Measurements from ENCODE around the gene TOM1L1. TPM values are rescaled to one million over a fixed set of nuclear protein-coding genes. Genes with fewer than 3 reads are reported as not detected.

The TOM1L1 gene
- total RNA-seq, 1 donor: 40.2 TPM

DNA sequence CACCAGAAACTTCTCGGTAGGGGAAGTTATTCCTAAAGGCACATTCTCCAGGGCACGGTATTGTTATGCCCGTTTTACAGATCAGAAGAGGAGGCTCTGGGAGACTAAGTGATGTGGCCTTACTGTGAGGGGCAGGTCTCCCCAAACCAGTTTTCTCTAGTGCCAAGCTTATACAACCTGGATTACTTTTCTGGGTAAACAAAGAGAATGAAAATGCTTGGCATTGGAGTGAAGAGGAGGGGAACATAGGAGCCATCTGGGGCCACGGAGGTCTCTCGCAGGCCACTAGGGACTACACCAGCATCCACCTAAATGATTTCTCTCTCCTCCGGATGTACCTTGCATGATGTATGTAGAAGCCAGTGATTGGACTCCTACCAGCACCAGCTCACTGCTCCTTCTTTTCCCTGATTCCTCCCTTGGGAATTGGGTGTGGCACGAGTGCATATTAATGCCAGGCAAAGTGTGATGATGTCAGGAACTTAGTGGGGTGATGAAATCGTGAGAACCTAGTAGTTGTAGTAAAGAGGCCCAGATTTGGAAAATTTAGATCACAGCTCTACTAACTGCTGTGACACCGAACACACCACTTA, 674 bp downstream of the TOM1L1 start:
- Histone ChIP-seq H3K36me3 (ENCODE audit: insufficient read depth, low read length) (peaks cover 4% of the 10 kb centered on the region), H3K79me2 (ENCODE audit: insufficient read depth, low read length) (peaks cover 8% of the 10 kb centered on the region), H2AFZ (ENCODE audit: low read length) (peak overlapping the region; percentile 99), H4K20me1 (ENCODE audit: insufficient read depth, low read length) (no peaks in the 10 kb centered on the region), H3K9me3 (ENCODE audit: low read depth, low read length) (no peaks in the 10 kb centered on the region), H3K4me2 (ENCODE audit: insufficient read depth, low read length) (peak overlapping the region; percentile 97), H3K27ac (ENCODE audit: low read depth, low read length) (peak overlapping the region; percentile 47), H3K27me3 (ENCODE audit: insufficient read depth, low read length) (peaks cover 4% of the 10 kb centered on the region), H3K4me1 (ENCODE audit: insufficient read depth, low read length) (peaks cover 16% of the 10 kb centered on the region), H3K4me3 (ENCODE audit: insufficient read depth, low read length) (peak overlapping the region; percentile 88)
- DNase-seq (ENCODE audit: insufficient read length, low spot score, missing footprints): peak; percentile 68
- TF ChIP-seq CTCF (IDR thresholded peaks at IDR 0.05; ENCODE audit: extremely low read depth, low read depth, low read length): no peak

GRCh38 chr17:54902017-54902416, 1.4 kb downstream of the TOM1L1 start:
- Histone ChIP-seq H3K79me2 (ENCODE audit: insufficient read depth, low read length) (peaks cover 8% of the 10 kb centered on the region), H3K4me1 (ENCODE audit: insufficient read depth, low read length) (peaks cover 16% of the 10 kb centered on the region), H3K4me3 (ENCODE audit: insufficient read depth, low read length) (no peak overlapping the region), H3K4me2 (ENCODE audit: insufficient read depth, low read length) (no peak overlapping the region), H3K27me3 (ENCODE audit: insufficient read depth, low read length) (peaks cover 4% of the 10 kb centered on the region), H3K27ac (ENCODE audit: low read depth, low read length) (no peak overlapping the region), H4K20me1 (ENCODE audit: insufficient read depth, low read length) (no peaks in the 10 kb centered on the region), H3K9me3 (ENCODE audit: low read depth, low read length) (no peaks in the 10 kb centered on the region), H2AFZ (ENCODE audit: low read length) (no peak overlapping the region), H3K36me3 (ENCODE audit: insufficient read depth, low read length) (peaks cover 4% of the 10 kb centered on the region)
- DNase-seq (ENCODE audit: insufficient read length, low spot score, missing footprints): no peak
- TF ChIP-seq CTCF (IDR thresholded peaks at IDR 0.05; ENCODE audit: extremely low read depth, low read depth, low read length): no peak

- no peak for TF ChIP-seq CTCF (IDR thresholded peaks at IDR 0.05; ENCODE audit: extremely low read depth, low read depth, low read length)
- DNase-seq (ENCODE audit: insufficient read length, low spot score, missing footprints): no peak
- Histone ChIP-seq H4K20me1 (ENCODE audit: insufficient read depth, low read length) (no peaks in the 10 kb centered on the region), H3K27me3 (ENCODE audit: insufficient read depth, low read length) (peaks cover 4% of the 10 kb centered on the region), H2AFZ (ENCODE audit: low read length) (no peak overlapping the region), H3K4me1 (ENCODE audit: insufficient read depth, low read length) (peaks cover 16% of the 10 kb centered on the region), H3K9me3 (ENCODE audit: low read depth, low read length) (no peaks in the 10 kb centered on the region), H3K36me3 (ENCODE audit: insufficient read depth, low read length) (peaks cover 4% of the 10 kb centered on the region), H3K4me3 (ENCODE audit: insufficient read depth, low read length) (no peak overlapping the region), H3K27ac (ENCODE audit: low read depth, low read length) (no peak overlapping the region), H3K79me2 (ENCODE audit: insufficient read depth, low read length) (peaks cover 8% of the 10 kb centered on the region), H3K4me2 (ENCODE audit: insufficient read depth, low read length) (no peak overlapping the region)
These were observed 2.0 kb downstream of the TOM1L1 start for GRCh38 chr17:54902611-54903010.

DNA sequence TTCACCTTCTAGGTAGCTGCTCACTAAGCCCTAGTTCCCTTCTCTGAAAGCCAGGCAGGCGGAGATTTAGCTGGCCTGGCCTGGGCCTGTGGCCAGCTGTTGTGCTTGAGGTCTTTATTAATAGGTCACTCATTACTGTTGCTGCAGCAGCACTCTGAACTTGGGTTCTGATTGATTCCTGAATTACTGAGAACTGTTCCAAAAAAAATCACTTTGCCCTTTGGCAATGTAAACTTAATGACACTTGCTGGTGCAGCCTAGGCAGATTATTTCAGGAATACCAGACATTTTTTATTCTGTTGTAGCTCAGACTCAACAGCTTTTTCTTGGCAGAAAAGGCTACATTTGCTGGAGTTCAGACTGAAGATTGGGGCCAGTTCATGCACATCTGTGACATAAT, 2.7 kb downstream of the TOM1L1 start:
- no peak for DNase-seq (ENCODE audit: insufficient read length, low spot score, missing footprints)
- no peaks in the 10 kb centered on the region for H3K9me3 ChIP-seq (ENCODE audit: low read depth, low read length)
- H3K4me1 ChIP-seq (ENCODE audit: insufficient read depth, low read length): peaks cover 16% of the 10 kb centered on the region
- H2AFZ ChIP-seq (ENCODE audit: low read length): no peak overlapping the region
- H3K79me2 ChIP-seq (ENCODE audit: insufficient read depth, low read length): peaks cover 8% of the 10 kb centered on the region
- no peak overlapping the region for H3K4me2 ChIP-seq (ENCODE audit: insufficient read depth, low read length)
- no peak for TF ChIP-seq CTCF (IDR thresholded peaks at IDR 0.05; ENCODE audit: extremely low read depth, low read depth, low read length)
- peaks cover 2% of the 10 kb centered on the region for H3K27me3 ChIP-seq (ENCODE audit: insufficient read depth, low read length)
- H4K20me1 ChIP-seq (ENCODE audit: insufficient read depth, low read length): no peaks in the 10 kb centered on the region
- H3K27ac ChIP-seq (ENCODE audit: low read depth, low read length): no peak overlapping the region
- H3K36me3 ChIP-seq (ENCODE audit: insufficient read depth, low read length): peaks cover 4% of the 10 kb centered on the region
- no peak overlapping the region for H3K4me3 ChIP-seq (ENCODE audit: insufficient read depth, low read length)
